NCI-H2107 treated with DMSO at 0.1 percent for 48 hours (cell line): ENCODE results near the gene STARD13.
A peak's percentile ranks its signal among the peaks of the same experiment; 100 is the strongest.

ENCODE experiments used
- DNase-seq: peaks from one replicate; lab custom pipeline; 2025; ENCODE audit not compliant: unreplicated experiment; lab: John Stamatoyannopoulos, UW

Gene STARD13

DNA sequence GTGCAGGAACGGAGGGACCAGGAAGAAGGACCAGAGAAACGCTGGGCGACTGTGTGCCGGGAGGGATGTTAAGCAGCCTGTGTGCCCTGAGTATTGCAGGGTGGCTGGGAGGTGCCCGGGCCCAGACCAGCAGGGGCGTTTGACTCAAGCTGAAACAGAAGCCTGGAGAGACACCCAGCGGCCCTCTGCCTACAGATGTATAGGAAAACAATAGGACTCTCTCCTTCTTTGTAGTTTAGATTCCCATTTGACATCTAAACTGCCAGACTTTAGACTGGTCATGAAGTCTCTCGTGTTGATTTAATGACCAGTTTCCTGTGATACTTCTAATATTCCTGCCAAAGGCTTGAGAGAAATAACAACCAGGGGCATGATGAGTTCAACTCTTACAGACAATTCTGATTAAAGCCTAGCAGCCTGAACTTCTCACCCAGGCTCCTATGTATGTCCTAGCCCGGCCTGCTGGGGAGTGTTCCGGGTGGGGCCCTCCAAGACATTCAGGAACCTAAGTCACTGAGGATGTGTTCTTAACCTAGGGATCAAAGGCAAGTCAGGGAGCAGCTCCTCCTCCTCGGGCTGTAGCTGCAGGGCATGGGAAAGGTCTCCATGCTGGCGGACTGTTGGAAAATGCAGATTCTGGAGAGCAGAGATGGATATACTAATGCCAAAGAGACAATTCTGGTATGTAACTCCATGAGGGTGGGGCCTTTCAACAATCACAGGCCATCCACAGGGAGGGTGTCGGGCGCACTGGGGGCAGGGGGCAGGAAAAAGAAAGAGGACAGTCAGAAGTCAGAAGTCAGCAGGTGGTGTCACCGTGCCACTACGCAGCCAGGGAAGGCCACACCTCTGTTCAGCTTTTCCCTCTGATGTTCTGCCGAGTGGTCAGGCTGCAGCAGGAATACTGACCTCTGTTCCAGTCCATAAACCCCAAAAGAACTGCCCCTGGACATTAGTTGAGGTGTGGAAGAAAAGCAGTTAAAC, 131.8 kb downstream of the STARD13 start:
- no peak for DNase-seq

DNA sequence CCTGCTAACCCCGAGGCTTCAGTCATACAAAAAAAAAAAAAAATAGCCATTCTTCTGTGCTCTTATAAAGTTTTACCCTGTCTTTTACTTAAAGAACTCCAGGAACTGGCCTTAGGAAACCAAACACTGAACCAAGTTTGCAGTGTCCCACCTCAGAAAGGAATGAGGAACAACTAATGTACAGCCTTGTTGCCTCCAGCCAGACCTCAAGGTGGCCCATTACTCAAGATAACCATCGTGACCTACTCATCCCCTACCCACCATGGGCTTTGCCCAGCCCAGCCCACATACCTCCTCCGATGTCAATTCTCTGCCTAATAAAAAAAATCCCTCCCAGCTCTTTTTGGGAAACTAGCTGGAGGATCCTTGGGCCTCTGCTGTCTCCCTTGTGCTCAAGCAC, 133.2 kb downstream of the STARD13 start:
- no peak for DNase-seq

DNA sequence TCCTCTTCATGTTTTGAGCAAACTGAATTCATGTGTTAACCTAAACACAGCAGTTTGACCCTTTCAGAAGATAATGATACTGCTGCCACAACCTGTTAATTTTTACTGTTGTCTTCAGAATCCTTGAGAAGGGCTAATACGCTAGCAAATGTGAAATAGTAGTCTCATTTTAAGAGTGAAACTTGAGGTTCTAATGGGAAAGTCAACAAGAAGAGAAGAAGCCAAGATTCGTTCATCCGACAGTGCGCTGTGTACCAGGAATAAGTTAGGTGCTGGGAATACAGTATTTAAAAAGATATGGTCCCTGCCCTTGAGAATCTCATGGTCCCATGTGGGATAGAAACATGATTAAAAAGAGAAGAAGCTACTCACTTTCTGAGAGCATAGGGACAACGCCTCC, 134.9 kb downstream of the STARD13 start:
- no peak for DNase-seq

DNA sequence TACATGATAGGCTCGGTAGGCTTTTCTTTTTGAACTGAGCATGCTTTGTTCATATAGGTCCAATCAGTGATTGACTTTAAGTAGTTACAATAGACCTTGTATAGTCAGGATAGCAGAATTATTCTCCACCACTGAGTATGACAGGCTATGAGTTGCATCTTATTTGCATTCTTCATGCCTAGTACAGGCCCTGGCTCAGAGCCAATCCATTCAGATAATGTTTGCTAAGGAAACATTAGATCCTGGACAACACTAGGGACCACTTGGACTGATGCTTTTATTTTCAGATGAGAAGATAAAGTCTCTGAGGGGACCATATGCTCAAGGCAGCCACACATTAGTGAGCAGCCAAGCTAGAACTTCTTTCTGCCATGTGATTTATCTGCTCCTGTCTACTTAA, 135.4 kb downstream of the STARD13 start:
- DNase-seq = no peak

DNA sequence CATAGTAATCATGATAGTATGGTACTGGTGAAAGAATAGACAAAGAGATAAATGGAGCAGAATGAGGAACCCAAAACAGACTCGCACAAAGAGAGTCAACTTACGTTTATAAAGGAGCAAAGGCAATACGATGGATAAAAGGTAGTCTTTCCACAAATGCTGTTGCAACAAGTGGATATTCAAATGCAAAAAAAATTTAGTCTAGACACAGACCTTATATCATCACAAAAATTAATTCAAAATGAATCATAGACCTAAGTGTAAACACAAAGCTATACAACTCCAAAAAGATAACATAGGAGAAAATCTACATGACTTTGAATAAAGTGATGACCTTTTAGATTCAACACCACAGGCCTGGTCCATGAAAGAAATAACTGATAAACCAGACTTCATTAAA, 137.7 kb downstream of the STARD13 start:
- DNase-seq = no peak

DNA sequence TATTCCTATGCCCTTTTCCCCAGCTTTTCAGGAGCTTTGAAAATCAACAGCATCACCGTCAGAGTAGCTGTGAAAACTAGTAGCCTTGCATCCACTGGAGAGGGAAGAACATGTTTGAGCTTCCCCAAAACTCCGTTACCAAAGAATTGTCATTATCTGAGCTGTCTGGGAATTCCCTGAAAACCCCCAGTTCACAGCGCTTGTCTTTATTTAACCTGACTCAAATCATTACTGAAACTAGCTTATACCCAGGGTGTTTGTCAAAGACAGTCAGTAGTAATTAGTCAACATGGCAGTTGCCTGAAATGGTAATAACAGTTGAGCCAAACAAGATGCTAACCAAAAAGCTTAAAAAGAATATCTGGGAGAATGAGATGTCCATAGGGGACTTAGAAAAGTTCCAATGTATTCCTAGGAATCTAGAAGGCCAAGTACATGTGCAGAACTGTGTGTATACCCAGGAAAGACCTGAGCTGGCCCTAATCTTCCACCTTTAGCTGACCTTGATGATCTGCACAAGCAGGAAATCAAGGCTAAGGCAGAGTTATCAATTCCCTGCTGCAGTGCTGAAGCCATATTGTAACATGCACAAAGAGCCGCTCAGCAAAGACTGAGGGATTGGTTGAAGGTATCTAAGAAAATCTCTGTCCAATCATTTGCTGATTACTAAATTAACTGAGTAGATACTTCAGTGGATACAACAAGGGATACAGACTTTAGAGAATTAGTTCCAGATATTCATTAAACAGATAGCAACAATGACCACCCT, 138.5 kb downstream of the STARD13 start:
- no peak for DNase-seq

DNA sequence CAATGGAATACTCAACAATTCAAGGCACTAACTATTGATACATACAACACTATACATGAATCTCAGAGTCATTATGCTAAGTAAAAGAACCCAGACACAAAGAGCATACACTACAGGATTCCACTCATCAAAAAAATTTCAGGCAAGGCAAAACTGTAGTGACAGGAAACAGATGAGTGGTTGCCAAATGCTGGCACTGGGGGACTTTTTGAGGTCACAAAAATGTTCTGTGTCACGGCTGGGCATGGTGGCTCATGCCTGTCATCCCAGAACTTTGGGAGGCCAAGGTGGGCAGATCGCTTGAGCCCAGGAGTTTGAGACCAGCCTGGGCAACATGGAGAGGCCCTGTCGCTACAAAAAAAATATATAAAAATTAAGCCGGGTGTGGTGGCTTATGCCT, 139.9 kb downstream of the STARD13 start:
- DNase-seq = no peak

DNA sequence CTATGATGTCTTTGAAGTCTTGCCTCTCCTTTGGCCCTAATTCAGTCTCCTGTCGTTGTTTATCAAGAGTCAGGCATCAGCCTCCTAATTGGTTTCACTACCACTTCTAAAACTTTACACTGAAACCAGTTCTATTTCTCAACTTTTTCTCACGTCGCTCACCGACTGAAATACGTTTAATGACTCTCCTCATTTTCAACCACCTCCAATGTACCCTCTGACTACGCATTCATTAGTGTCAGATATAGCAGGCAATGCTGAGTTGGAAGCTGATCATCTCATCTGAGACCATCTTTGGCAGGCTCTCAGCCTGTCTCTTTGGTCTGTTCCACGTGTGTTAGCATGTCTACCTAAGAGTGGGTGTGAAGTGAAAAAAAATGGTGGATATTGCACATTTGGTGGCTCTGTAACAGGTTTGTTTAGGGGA, 141.2 kb downstream of the STARD13 start:
- no peak for DNase-seq

DNA sequence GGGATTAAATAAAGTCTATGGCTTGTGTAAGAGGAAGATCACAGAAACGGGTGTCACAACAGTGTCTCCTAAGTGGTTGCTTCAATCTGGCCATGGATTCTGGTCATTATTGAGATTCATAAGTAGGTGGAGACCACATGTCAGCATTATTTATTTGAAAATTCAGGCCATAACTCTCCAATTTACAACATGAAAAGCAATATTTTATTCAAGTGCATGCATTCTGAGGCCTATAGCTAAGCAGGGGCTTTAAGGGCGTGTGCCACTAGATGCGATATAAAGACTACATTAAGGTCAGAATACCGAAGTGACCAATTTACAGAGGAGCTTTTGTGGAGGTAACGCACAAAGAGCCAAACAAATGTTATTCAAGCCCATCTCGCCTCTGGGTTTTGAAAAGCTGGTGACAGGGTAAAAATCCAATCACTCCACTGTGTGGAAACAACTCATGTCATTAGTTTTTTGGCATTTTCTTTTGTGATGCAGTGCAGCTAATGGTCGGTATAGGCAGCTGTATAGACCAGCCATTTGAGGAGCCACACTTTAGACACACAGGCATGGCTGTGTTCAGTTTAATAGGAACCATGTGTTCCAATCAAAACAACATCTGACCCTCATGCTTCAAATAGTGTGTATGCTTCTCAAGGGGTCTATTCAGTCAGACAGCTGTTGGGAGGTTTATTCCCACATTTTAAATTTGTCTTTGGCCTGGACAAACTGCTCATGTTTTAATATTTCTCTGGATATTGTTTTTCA, 145.6 kb downstream of the STARD13 start:
- DNase-seq = no peak

DNA sequence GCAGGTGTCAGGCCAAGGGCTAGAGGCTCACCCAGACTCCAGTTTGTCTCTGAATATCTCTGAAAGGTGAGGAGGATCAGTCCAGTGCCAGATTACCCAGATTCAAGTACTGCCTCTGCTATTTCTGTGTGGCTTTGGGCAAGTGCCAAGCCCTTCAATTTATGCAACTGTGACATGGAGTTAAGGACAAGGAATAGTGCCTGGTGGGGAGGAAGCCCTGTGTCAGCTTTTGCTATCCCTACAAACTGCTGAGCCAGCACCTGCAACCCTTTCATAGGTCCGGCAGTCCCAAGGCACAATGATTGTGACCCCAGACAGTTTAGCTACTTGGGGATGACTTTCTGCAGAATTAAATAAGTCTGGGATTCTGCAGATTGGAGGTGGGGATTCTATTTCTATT, 146.4 kb downstream of the STARD13 start:
- DNase-seq = peak; percentile 43

DNA sequence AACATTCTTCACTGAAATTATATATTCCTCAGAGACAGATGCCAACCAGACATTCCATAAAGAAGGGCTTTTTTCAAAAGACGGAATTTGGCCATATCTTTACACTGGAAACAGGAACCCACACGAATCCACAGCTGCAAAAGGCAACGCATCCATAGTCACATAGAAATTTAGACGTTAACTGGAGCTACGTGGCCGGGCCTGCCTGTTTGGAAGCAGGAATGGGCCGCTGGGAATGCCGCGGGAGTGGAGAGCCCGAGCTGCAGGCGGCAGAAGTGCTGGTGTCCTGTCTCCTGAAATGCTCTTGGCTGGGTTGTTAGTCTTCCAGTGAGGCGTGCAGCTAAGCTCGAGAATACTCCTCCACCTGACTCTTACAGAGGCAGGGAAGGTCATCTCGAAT, 147.1 kb downstream of the STARD13 start:
- DNase-seq = no peak

DNA sequence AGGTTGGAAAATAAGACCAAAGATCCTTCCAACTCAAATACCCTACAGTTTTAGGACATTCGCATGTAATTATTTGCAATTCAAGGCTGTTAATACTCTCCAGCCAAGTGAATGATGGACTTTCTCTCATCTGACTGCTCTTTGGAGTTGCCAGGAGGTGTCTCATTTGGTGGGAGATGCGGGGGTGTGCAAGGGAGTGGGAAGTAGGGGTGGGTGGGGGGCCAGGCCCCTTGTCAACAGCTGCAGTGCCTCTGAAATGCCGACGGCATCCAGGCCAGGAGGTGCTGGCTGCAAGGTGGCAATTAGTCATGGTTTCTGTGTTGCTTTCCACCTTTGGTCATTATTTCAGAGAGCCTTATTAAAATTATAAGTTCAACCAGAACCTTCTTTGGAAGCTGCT, 147.8 kb downstream of the STARD13 start:
- no peak for DNase-seq

DNA sequence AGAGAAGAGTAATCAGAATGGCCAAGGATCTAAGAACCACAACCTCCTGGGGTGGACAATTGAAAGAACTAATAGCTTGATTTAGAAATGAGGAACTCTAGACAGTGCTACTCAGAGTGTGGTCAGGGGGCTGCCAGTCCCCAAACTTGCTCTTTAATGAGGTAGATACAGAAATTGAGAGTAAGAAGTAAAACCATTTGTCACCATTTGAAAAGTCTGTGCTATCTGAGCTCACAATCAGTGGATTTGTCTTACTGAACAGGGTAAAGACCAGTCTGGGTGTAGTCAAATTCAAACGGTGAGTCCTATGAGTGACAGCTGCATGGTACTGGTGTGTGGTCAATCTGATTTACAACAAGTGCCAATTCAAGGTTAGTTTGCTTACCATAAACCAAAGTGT, 150.5 kb downstream of the STARD13 start:
- DNase-seq = no peak

DNA sequence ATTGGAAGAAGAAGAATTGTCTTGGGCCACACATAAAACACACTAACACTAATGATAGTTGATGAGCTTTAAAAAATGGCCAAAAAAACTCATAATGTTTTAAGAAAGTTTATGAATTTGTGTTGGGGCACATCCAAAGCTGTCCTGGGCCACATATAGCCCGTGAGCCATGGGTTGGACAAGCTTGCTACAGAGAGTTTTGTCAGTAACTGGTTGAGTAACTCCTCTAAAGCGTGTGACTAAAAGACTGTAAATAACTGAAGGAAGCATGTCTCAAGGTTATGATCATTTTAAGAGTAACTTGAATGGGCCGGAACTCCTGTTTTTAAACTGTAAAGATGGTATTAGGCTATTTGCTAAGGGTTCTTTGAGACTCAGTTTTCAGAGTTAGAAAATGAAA, 151.3 kb downstream of the STARD13 start:
- DNase-seq = no peak

DNA sequence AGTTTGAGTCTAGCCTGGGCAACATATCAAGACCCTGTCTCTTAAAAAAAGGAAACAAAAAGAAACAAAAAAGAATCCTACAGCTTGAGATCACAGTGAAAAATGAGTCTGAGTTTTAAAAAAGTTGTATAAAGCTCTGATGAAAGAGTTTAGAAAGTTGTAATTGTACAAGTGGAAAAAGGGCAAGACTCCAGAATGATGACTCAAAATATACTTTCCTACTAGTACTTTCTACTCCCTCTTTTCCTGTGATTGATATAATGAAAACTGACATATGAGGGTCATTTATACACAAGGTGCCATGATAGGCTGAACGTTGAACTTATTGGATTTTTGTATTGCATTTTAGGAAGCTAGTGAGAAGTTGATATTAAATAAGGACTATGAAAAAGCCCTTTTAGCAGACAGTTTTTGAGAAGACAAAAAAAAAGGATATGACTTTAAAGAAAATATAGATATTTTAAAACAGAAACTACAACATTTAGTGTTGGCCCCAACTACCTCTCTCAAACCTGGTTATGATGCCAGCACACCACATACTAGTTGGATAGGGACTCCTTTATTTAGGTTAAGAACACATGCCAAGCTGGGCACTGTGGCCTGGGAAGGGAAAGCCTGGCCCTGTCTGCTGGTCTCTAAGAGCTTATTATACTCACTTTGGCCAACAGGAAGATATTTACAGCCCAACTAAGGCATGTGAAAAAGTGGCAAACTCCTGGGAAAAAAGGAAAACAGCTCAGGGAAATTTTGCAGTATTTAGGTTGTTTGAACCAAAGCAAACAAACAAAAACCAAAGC, 152.7 kb downstream of the STARD13 start:
- DNase-seq = no peak

DNA sequence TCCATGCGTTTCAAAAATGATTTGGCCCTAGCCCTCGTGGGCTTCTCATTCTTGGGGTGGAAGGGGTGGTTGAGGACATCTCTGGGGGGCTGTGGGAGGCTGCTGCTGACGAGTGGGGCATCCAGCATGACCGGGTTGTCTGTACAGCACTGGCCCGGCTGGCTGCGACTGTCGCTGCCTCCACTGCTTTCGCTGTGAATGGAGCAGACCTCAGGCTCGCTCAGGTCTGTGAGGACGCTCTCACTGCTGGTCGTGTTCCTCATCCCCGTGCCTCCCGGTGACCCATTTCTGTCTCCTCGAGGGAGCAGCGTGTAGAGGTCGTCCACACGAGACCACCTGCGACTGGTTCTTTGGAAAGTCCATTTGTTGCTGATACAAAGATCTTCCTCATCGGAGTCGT, 155.7 kb downstream of the STARD13 start:
- no peak for DNase-seq

DNA sequence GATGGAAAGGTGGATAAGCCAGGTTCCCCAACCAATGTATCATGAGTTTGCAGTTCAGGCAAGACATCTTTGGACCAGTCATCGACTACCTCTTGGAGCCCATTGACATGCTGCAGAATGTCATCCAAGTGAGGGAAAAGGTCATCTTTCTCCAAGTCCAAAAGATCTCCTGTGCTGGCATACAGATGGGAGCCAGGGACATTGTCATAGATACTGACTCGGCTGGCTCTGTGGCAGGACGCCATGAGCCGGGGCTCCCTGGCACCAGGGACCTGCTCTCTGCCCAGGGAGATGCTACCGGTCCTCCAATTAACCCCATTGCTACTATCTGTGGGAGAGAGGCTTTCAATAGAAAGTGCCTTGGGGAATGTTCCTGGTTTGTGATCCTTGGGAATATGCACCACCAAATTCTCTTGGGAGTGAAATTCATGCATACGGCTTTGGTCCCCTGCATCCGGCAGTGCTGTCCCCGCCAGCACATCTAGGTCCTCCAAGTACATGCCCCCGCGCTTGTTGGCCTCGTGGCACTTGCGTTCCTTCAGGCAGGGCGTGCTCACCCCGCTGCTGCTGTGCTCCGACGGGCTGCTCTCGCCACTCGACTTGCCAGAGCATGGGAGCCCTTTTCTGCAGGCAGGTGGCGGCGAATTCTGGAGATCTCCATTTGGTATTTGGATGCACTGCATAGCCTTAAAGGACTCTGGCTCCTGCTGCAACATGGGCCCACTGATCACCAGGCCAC, 156.3 kb downstream of the STARD13 start:
- no peak for DNase-seq

DNA sequence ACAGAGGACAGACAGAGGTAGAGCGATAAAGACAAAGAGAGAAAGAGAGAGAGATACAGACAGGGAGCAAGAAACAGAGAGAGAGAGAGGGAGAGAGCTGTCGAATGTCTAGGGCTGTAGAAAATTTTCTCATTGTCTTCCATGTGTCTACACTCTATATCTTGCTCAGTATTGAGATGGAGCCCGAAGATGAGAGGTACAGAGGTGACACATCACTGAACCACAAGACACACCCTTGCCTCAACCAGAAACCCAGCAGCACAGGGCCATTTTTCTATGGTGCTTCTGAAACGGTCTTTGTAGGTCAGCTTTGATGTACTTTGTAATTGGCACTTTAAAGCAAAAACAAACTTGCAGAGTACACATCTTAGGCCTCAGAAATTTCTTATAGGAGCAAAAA, 157.4 kb downstream of the STARD13 start:
- DNase-seq = no peak

DNA sequence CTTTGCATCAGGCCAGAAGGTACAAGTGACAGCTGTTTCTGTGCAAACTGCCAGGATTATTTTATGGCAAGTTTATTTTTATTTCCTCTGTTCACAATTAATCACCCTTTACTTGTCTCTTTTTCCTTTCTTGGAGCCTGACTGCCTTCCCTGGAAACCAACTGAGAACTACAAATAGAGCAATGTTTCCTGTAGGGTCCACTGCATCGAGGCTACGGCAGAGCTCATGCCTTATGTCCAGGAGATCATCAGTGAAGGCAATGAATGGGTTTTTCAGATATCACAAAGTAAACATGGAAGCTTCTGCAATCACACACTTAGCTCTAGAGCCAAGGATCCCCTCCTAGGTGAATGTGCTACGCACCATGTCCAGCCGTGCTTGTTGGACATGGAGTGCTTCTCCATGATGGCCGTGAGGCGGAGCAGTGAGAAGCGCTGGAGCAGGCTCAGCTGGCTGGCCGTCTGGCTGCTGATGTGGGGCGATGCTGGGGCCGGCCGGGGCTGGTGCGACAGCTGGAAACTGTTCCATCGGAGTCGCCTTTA, 158.5 kb downstream of the STARD13 start:
- no peak for DNase-seq
